Renal cortical epithelial cell (primary cell): Measurements from ENCODE around the gene KIF4B. TPM values are rescaled to one million over a fixed set of nuclear protein-coding genes. Genes with fewer than 3 reads are reported as not detected.
"Not testable (repeated sequence)": the region's sequence is repeated elsewhere in the genome, so short reads cannot be mapped to it uniquely, and the experiment has no call there.

Source experiments
- DNase-seq: peaks from one replicate; pipeline ENCODE4 v3.0.0-alpha.2; 2011; ENCODE audit warnings: low read depth
- total RNA-seq: library from RNA; depleted of rRNA; stranded (reverse); fragments of >200 nt; gene quantifications from 2 replicates; pipeline ENCODE4 v1.2.3, GENCODE V29; 2014

The KIF4B gene, protein sequence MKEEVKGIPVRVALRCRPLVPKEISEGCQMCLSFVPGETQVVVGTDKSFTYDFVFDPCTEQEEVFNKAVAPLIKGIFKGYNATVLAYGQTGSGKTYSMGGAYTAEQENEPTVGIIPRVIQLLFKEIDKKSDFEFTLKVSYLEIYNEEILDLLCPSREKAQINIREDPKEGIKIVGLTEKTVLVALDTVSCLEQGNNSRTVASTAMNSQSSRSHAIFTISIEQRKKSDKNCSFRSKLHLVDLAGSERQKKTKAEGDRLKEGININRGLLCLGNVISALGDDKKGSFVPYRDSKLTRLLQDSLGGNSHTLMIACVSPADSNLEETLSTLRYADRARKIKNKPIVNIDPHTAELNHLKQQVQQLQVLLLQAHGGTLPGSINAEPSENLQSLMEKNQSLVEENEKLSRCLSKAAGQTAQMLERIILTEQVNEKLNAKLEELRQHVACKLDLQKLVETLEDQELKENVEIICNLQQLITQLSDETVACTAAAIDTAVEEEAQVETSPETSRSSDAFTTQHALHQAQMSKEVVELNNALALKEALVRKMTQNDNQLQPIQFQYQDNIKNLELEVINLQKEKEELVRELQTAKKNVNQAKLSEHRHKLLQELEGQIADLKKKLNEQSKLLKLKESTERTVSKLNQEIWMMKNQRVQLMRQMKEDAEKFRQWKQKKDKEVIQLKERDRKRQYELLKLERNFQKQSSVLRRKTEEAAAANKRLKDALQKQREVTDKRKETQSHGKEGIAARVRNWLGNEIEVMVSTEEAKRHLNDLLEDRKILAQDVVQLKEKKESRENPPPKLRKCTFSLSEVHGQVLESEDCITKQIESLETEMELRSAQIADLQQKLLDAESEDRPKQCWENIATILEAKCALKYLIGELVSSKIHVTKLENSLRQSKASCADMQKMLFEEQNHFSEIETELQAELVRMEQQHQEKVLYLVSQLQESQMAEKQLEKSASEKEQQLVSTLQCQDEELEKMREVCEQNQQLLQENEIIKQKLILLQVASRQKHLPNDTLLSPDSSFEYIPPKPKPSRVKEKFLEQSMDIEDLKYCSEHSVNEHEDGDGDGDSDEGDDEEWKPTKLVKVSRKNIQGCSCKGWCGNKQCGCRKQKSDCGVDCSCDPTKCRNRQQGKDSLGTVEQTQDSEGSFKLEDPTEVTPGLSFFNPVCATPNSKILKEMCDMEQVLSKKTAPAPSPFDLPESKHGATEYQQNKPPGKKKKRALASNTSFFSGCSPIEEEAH
- 0.05 TPM in 1 of 2 replicates, not detected in the other for total RNA-seq

DNA sequence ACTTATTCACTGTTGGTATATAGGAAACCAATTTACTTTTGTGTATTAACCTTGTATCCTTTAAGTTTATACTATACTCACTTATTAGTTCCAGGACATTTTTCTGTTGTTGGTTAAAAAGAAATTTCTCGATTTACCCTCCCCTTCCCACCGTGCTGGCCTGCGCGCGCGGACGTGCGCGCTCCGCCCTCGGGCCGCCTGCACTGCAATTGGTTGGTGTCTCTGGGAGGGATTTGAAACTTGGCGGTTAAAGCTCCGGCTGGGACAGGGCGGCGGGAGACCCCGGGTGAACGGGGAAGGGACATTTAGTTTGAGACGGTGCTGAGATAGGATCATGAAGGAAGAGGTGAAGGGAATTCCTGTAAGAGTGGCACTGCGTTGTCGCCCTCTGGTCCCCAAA is at the start of gene KIF4B:
TSS of gene KIF4B (plus strand) at position 230 of the 400 bp plus-strand sequence. CDS start at position 335, 105 bp downstream.
- no peak for DNase-seq

DNA sequence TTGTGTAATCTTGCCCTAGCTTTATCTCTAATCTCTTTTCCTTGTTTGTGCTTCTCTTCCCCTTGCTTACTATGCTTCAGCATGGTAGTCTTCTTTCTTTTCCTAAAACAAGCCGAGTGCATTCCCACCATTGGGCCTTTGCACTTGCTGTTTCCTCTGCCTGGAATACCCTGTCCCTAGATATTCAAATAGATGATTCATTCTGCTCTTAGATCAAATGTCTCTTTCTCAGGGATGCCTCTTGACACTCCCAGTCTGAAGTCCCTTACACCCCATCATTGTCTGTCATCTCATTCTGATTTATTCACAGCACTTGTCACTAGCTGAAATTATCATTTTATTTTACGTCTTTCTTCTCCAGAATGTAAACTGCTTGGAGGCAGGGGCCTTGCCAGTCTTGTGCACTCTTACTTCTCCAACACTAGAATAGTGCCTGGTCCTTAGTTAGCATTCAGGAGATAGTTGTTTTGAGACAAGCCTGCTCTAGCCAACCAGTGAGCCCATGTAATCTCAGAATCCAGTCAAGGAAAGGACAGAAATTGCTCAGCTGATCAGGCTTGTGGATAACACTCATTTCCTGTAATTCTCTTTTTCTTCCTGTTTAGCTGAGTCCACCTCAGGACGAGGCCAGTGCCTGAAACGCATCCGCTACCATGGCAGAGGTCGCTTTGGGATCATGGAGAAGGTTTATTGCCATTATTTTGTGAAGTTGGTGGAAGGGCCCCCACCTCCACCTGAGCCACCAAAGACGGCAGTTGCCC is 47.3 kb upstream of the KIF4B start:
- no peak for DNase-seq

DNA sequence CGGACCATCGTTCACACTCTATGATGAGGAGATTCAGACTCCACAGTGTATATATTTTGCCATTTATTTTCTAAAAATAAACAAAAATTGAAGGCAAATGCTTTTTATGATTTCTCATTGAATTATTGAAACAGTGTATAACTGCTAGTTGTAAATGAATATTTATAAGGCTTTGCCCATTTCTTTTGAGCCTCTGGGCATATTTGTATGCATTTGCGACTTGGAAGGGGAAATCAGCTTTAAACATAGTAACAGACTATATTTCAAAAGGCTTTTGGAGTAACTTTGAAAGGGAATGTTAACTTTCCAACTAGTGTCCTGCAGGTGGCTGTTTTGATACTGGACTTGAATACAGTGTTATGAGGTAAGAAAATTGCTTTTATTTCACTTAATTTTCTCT is 46.7 kb upstream of the KIF4B start:
- DNase-seq: no peak

DNA sequence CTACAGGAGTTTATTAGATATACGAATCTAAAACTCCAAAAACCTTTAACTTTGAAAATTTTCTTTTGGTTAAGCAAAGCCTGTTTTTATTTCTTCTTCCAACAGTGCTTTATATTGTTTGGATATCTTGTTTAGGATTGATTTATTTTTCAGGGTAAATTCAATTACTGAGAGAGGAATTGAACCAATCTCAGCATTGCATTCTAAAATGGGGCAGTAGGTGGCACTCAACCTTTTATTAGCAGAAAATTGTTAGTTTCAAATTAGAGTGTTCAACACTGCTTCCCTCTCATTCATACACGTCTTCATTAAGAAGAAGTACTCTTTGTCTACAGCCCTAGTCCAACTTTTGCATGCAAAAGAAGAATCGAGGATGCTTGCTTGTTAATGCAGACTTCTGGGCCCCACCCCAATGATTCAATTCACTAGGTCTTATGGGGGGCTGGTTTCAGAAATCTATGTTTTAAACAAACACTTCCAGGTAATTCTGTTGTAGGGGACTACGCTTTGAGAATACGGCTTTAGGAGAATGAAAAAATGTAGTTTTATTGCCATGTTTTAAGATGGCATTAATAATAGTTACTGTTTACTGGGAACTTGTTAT is 46.0 kb upstream of the KIF4B start:
- peak; percentile 19 for DNase-seq

DNA sequence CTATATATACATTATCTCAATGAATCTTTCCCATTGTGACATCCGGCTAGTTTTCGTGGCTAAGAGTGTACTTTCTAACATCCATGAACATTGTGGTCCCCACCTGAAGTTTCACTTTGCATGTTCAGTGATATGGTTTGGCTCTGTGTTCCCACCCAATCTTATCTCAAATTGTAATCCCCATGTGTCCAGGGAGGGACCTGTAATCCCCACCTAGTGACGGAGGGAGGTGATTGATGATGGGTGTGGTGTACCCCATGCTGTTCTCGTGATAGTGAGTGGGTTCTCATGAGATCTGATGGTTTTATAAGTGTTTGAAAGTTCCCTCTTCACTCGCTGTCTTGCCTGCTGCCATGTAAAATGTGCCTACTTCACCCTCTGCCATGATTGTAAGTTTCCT is 44.6 kb upstream of the KIF4B start:
- no peak for DNase-seq

DNA sequence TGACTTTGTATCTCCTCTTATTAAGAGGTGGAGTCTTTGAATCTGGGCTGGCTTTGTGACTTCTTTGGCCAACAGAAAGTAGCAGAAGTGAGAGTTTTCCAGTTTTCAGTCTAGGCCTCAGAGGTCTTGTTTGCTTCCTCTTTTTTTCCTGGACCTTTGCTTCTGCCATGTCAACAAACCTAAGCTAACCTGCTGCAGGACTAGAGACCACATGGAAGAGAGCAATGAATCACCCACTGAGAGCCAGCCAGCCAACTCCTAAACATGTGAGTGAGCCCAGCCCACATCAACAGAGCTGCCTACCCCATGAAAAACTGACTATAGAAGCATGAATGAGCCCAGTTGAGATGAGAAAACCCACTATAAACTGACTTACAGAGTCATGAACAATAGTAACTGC is 42.8 kb upstream of the KIF4B start:
- DNase-seq: peak; percentile 65

DNA sequence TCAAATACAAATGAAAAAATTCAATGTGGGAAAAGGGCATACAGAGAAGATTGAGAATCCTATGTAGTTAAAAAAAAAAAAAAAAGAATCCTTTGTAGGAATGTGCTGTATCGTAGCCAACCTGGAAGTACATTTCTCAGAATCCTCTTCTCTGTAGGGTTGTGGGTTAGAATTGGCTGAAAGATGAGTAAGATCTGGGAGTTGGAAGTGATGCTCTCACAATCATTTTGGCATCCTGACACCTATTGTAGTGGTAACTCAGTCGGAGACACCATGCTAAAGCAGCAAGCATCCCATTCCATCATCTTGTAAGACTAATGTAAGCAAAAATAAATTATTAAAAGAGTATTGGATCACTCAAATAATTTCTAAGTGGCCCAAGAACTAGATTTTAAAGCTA is 42.1 kb upstream of the KIF4B start:
- no peak for DNase-seq

DNA sequence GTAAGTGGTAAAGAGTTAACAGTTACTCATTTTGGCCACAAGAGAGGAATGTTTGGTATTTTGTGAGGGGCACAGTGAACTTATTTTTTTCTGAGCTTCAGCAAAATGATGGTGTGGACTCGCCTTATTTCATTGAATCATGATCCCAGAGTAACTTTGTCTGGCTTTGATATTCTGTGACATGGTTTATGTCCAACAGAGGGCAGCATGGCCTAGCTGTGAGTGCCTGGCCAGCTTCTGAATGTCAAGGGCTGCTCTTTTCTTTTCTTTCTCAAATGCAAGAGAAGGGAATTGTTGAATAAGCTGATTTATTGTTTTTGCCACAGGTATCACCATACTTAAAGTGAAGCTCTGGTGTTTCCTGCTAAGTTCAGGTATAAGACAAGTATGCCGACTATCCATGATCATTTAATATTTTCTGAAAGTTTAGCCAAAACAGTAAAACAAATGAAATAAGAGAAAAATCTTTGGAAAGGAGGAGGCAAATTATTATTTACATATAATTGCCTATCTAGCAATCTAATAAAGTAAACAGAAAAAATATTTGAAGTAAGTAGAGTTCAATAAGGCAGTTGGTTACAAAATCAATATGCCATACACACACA is 41.0 kb upstream of the KIF4B start:
- peak; percentile 35 for DNase-seq

DNA sequence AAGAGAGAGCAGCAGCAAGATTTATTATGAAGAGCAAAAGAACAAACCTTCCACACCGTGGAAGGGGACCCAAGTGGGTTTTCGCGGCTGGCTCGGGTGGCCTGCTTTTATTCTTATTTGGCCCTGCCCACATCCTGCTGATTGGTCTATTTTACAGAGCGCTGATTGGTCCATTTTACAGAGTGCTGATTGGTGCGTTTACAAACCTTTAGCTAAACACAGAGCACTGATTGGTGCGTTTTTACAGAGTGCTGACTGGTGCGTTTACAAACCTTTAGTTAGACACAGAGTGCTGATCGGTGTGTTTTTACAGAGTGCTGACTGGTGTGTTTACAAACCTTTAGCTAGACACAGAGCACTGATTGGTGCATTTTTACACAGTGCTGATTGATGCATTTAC is 37.5 kb upstream of the KIF4B start:
- DNase-seq: not testable (repeated sequence)

DNA sequence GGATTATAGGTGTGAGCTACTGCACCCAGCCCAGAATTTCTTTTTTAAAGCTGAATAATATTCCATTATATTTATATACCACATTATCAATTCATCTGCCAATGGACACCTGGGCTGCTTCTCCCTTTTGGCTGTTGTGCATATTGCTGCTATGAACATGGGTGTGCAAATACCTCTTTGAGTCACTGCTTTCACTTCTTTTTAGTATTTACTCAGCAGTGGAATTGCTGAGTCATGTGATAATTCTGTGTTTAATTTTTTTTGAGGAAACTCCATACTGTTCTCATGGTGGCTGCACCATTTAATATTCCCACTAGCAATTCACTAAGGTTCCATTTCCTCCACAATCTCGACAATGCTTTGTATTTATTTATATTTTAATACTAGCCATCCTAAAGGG is 36.1 kb upstream of the KIF4B start:
- peak; percentile 18 for DNase-seq

DNA sequence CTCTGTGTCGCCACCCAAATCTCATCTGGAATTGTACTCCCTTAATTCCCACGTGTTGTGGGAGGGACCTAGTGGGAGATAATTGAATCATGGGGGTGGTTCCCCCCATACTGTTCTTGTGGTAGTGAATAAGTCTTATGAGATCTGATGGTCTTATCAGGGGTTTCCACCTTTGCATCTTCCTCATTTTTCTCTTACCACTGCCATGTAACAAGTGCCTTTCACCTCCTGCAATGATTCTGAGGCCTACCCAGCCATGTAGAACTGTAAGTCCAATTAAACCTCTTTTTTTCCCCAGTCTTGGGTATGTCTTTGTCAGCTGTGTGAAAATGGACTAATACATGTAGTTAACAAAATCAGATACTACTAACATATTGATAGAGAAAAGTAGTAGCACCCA is 35.3 kb upstream of the KIF4B start:
- not testable (repeated sequence) for DNase-seq

DNA sequence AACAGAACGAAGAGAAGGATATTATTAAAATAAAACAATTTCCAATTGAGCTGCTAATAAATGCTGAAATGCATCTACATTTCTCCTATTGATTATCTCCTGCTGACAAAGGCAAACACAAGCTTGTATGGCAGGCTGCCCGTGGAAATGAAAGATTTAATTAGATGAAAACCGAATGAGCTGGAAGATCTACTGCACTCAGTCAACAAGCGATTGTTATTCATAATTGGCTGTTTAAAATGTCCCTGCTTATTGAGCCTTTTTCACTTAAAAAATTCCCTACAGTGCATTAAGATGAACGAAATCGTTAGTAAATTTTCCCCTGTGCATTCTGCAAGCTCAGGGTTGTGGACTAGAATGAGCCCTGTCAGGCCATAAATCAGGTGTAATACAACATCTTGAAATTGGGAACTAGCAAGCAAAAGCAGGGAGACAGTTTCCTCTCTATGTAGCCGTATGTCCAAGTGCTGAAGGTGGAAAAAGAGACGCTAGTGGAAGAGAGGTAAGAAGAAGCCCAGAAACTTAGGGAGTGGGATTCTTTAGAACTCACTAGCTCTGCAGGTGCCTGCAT is 28.5 kb upstream of the KIF4B start:
- no peak for DNase-seq

DNA sequence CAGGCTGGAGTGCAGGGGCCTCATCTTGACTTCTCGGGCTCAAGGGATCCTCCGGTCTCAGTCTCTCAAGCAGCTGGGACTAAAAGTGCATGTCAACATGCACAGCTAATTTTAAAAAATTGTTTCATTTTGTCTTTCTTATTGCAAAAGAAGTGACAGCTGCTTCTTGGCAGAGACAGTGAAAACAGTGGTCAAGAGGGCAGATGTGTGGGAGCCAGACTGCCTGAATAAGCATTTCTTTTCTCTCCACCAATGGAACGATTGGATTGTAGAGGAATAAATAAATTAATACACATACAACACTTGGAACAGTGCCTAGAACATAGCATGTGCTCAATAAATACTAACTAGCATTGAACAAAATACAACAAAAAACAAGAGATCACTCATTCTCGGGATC is 27.4 kb upstream of the KIF4B start:
- no peak for DNase-seq

DNA sequence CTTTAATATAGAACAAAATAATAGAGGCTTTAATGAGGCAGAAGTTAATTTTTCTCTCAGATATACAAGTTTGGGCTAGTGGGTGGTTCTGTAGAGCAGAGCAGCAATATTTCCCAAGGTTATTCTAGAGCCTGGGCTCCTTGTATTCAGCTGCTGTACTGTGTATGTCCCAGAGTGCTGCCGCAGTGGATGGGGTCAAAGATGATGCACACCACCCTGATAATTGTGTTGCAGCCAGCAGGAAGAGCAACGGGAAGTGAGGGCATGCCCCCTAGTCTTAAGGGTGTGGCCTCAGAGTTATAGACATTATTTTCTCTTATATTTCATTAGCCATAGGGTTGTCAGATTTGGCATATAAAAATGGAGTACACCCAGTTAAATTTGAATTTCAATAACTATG is 23.9 kb upstream of the KIF4B start:
- DNase-seq: no peak

DNA sequence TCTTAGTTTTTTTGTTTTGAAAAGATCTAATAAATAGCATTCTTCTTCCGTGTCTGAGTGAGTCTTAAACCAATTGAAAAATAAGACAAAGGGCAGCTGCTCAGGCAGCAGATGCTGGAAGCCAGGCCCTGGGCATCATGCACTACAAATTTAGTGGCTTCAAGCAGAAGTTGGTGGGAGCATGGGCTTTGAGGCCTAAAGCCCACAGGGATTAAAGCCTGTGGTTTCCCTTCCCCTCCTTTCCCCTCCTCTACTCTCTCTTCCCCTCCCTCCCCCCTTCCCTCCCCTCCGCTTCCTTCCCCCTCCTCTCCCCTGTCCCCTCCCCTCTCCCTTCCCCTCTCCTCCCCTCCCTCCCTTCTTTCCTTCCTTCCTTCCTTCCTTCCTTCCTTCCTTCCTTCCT is 20.1 kb upstream of the KIF4B start:
- no peak for DNase-seq

DNA sequence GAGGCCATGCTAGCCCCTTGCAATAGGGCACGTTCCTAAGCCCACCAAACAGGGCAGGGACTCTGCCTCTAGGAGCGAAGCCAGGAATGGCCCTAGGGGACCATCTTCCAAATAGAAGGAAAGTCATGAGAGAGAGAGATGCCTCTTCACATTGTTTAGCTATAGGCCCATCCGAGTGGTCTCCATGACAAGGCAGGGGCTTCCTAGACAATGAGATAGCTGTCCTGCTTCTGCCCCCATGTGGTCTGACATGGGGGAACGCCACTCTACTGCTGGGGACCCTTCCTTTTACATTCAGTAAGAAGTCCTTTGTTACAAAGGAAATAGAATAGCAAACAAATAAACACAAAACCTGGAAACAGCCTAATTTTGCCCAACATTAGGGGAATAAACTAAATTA is 17.9 kb upstream of the KIF4B start:
- no peak for DNase-seq

DNA sequence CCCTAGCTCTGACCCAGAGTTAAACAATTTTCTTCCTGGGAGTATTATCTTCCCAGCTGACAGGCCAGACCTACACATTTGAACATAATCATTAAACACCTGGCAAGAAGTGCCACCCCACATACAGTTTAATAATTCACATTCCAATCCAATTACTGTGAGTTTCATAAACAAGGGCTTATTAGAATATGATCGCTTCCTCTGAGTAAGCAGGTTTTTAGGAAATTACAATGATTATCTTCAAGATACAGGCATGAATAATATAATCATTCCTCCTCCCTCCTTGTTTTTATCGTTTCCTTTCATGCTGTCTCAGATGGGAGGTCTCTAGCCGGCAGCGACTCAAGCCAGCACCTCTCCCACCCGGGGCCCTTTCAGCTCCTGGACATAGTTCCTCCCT is 15.8 kb upstream of the KIF4B start:
- DNase-seq: peak; percentile 6

DNA sequence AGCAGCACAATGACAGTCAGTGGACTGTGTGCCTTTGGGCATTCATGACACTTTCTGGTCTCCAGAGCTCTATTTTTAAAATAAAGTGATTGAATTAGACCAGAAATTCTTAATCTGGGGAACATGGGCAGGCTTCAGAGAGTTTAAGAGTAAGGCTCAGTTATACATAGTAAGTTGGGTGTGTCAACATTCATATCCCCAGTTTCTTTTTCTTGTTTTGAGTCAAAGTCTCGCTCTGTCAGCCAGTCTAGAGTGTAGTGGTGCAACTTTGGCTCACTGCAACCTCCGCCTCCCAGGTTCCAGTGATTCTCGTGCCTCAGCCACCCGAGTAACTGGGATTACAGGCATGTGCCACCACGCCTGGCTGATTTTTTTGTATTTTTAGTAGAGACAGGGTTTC is 13.7 kb upstream of the KIF4B start:
- no peak for DNase-seq

DNA sequence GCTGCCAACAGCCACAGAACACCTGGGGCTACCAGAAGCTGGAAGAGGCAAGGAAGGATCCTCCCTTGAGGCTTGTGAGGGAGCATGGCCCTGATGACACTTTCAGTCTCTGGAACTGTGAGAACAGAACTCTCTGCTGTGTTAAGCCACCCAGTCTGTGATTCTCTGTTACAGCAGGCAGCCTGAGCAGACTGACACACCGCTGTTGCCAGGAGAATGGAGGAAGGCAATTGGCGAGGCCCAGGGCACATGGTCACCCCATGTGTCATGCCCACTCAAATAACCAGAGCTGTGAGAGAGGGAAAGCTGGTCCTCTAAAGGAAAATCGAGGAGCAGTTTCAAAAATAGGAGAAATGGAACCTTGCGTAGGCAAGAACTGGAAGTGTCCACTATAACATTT is 12.0 kb upstream of the KIF4B start:
- DNase-seq: no peak

DNA sequence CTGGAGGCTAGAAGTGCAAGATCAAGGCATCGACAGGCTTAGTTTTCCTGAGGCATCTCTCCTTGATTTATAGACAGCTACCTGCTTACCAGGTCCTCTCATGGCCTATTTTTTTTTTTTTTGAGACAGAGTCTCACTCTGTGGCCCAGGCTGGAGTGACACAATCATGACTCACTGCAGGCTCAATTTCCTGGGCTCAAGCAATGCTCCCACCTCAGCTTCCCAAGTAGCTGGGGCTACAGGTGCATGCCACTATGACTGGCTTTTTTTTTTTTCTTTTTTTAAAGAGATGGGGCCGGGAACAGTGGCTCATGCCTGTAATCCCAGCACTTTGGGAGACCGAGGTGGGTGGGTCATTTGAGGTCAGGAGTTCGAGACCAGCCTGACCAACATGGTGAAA is 10.8 kb upstream of the KIF4B start:
- DNase-seq: peak; percentile 23
